ENCODE results near the gene C6orf132. TPM values are rescaled to one million over a fixed set of nuclear protein-coding genes. Genes with fewer than 3 reads are reported as not detected.

The C6orf132 gene
- total RNA-seq, 1 donor from 2014 or later, result 4.0 TPM

GRCh38 chr6:42135722-42136121, 6.7 kb downstream of the C6orf132 start:
- TF ChIP-seq CTCF (IDR thresholded peaks at IDR 0.05), result no peak
- Mint-ChIP-seq H3K27me3 (ENCODE audit: unreplicated experiment) (no peaks in the 10 kb centered on the region), H3K4me3 (ENCODE audit: unreplicated experiment) (no peak overlapping the region), H3K4me1 (ENCODE audit: unreplicated experiment) (peaks cover 40% of the 10 kb centered on the region), H3K36me3 (ENCODE audit: unreplicated experiment) (no peaks in the 10 kb centered on the region), H3K27ac (ENCODE audit: unreplicated experiment) (no peak overlapping the region), H3K9me3 (ENCODE audit: unreplicated experiment) (no peaks in the 10 kb centered on the region)
- DNase-seq (ENCODE audit: extremely low spot score, unreplicated experiment), result no peak

GRCh38 chr6:42135161-42135560, 7.3 kb downstream of the C6orf132 start:
- DNase-seq (ENCODE audit: extremely low spot score, unreplicated experiment), result no peak
- TF ChIP-seq CTCF (IDR thresholded peaks at IDR 0.05), result no peak
- Mint-ChIP-seq H3K4me1 (ENCODE audit: unreplicated experiment) (peaks cover 34% of the 10 kb centered on the region), H3K36me3 (ENCODE audit: unreplicated experiment) (no peaks in the 10 kb centered on the region), H3K27me3 (ENCODE audit: unreplicated experiment) (no peaks in the 10 kb centered on the region), H3K4me3 (ENCODE audit: unreplicated experiment) (no peak overlapping the region), H3K9me3 (ENCODE audit: unreplicated experiment) (no peaks in the 10 kb centered on the region), H3K27ac (ENCODE audit: unreplicated experiment) (no peak overlapping the region)

- H3K9me3 Mint-ChIP-seq (ENCODE audit: unreplicated experiment), result no peaks in the 10 kb centered on the region
- H3K4me1 Mint-ChIP-seq (ENCODE audit: unreplicated experiment), result peaks cover 23% of the 10 kb centered on the region
- H3K27ac Mint-ChIP-seq (ENCODE audit: unreplicated experiment), result no peak overlapping the region
- no peak for DNase-seq (ENCODE audit: extremely low spot score, unreplicated experiment)
- TF ChIP-seq CTCF (IDR thresholded peaks at IDR 0.05), result no peak
- H3K27me3 Mint-ChIP-seq (ENCODE audit: unreplicated experiment), result no peaks in the 10 kb centered on the region
- no peak overlapping the region for H3K4me3 Mint-ChIP-seq (ENCODE audit: unreplicated experiment)
- no peaks in the 10 kb centered on the region for H3K36me3 Mint-ChIP-seq (ENCODE audit: unreplicated experiment)
These were observed 8.5 kb downstream of the C6orf132 start for GRCh38 chr6:42133926-42134325.

- no peak for DNase-seq (ENCODE audit: extremely low spot score, unreplicated experiment)
These were observed 10.9 kb downstream of the C6orf132 start for GRCh38 chr6:42131531-42131930.

GRCh38 chr6:42129360-42129676, 13.1 kb downstream of the C6orf132 start:
- Mint-ChIP-seq H3K4me1 (ENCODE audit: unreplicated experiment) (peaks cover 4% of the 10 kb centered on the region), H3K9me3 (ENCODE audit: unreplicated experiment) (no peaks in the 10 kb centered on the region), H3K36me3 (ENCODE audit: unreplicated experiment) (peaks cover 3% of the 10 kb centered on the region), H3K4me3 (ENCODE audit: unreplicated experiment) (no peak overlapping the region), H3K27me3 (ENCODE audit: unreplicated experiment) (no peaks in the 10 kb centered on the region), H3K27ac (ENCODE audit: unreplicated experiment) (no peak overlapping the region)
- no peak for TF ChIP-seq CTCF (IDR thresholded peaks at IDR 0.05)
- DNase-seq (ENCODE audit: extremely low spot score, unreplicated experiment), result no peak

More at GRCh38 chr6:42131531-42131930, 10.9 kb downstream of the C6orf132 start:
- Mint-ChIP-seq H3K27me3 (ENCODE audit: unreplicated experiment) (no peaks in the 10 kb centered on the region), H3K4me1 (ENCODE audit: unreplicated experiment) (peaks cover 7% of the 10 kb centered on the region), H3K9me3 (ENCODE audit: unreplicated experiment) (no peaks in the 10 kb centered on the region), H3K36me3 (ENCODE audit: unreplicated experiment) (no peaks in the 10 kb centered on the region), H3K4me3 (ENCODE audit: unreplicated experiment) (no peak overlapping the region), H3K27ac (ENCODE audit: unreplicated experiment) (peak overlapping the region; percentile 85)
- TF ChIP-seq CTCF (IDR thresholded peaks at IDR 0.05), result no peak

Measured in osteocyte (in vitro differentiated cells).